ENCODE data around the gene DPYSL5. TPM values are rescaled to one million over a fixed set of nuclear protein-coding genes. Genes with fewer than 3 reads are reported as not detected.

DPYSL5 gene
- total RNA-seq, 1 experiment from 2014 or later, result not detected

DNA sequence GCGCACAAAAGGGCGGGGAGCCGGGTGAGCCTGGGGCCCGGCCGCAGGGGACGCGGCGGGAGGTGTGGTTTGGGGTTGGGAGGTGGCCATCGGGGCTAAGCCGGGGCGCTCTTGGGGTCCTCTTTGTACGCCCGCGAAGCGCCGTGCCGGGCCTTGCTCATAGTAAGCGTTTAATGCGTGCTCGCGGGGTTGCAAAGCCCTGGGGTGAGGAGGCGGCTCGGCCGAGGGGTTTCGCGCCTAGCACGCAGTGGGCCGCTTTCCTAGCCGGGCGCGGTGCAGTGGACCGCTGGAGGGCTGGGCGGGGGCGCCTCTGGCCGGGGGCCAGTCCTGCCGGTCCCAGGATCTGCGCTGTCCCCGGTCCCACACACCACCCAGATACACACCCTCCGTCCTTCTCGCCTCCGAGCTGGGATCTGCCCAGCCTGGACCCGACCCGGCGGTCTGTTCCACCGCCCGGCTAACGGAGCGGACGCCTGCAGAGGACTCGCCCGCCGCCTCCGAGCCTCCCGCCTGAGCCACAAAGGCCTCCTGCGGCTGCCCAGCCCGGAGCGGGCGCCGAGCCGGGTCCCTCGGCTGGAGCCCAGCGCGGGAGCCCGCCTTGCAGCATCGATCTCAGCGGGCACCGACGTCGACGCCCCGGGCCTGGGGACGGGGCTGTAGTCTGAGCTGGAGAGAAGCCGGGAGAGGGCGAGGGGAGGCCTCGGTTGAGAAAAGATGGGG, 564 bp downstream of the DPYSL5 start:
- H4K20me1 ChIP-seq (ENCODE audit: low read length), result no peaks in the 10 kb centered on the region
- no peaks in the 10 kb centered on the region for H3F3A ChIP-seq (ENCODE audit: low read length, unreplicated experiment)
- H3K4me3 ChIP-seq (ENCODE audit: low read length), result peak overlapping the region; percentile 57
- ChIA-PET POLR2A (ENCODE audit: unreplicated experiment) (no interaction called here), CTCF (no interaction called here)
- DNase-seq, result no peak
- peaks cover 83% of the 10 kb centered on the region for H3K27me3 ChIP-seq (ENCODE audit: low read length)
- no peaks in the 10 kb centered on the region for H3K9me3 ChIP-seq (ENCODE audit: low read length)
- H3K9me2 ChIP-seq (replicated peaks; ENCODE audit: low read length), result no peaks in the 10 kb centered on the region
- peak; percentile 44 for ATAC-seq
- no TSS peak for BruUV-seq (replicated peaks)
- H3K9ac ChIP-seq (ENCODE audit: low read length), result no peak overlapping the region
- no peaks in the 10 kb centered on the region for H3K36me3 ChIP-seq (ENCODE audit: low read depth, low read length)
- TF ChIP-seq CTCF (conservative IDR thresholded peaks at IDR 0.05; ENCODE audit: low read depth, low read length) (no peak), EZH2 (IDR thresholded peaks at IDR 0.05; ENCODE audit: low read length, unreplicated experiment) (peak; percentile 96), EZH2phosphoT487 (IDR thresholded peaks at IDR 0.05; ENCODE audit: borderline replicate concordance, low read length) (peak; percentile 56)
- H2AFZ ChIP-seq (ENCODE audit: low read length), result peak overlapping the region; percentile 45; the same call in 1 of the 2 replicates
- no peak overlapping the region for H3K27ac ChIP-seq (ENCODE audit: low read length)
- peaks cover 10% of the 10 kb centered on the region; the same call in 1 of the 2 replicates for H3K4me1 ChIP-seq (ENCODE audit: insufficient read depth, low read length)
- no peaks in the 10 kb centered on the region for H3K79me2 ChIP-seq (ENCODE audit: low read length)
- peak overlapping the region; percentile 62 for H3K4me2 ChIP-seq (ENCODE audit: low read length)
- intact Hi-C loops (cut with micrococcal nuclease), result no loop called here

GRCh38 chr2:26849056-26849999, 1.4 kb downstream of the DPYSL5 start:
- Histone ChIP-seq H3K4me2 (ENCODE audit: low read length) (peak overlapping the region; percentile 62), H3K9me3 (ENCODE audit: low read length) (no peaks in the 10 kb centered on the region), H3F3A (ENCODE audit: low read length, unreplicated experiment) (no peaks in the 10 kb centered on the region), H3K9me2 (replicated peaks; ENCODE audit: low read length) (no peaks in the 10 kb centered on the region), H3K27ac (ENCODE audit: low read length) (no peak overlapping the region), H3K4me1 (ENCODE audit: insufficient read depth, low read length) (peaks cover 10% of the 10 kb centered on the region; the same call in 1 of the 2 replicates), H2AFZ (ENCODE audit: low read length) (peak overlapping the region; percentile 45; the same call in 1 of the 2 replicates), H3K9ac (ENCODE audit: low read length) (no peak overlapping the region), H3K4me3 (ENCODE audit: low read length) (peak overlapping the region; percentile 57), H3K36me3 (ENCODE audit: low read depth, low read length) (no peaks in the 10 kb centered on the region), H3K27me3 (ENCODE audit: low read length) (peaks cover 85% of the 10 kb centered on the region), H3K79me2 (ENCODE audit: low read length) (no peaks in the 10 kb centered on the region), H4K20me1 (ENCODE audit: low read length) (no peaks in the 10 kb centered on the region)
- ChIA-PET CTCF (no interaction called here), POLR2A (ENCODE audit: unreplicated experiment) (interaction anchor here (0.6 kb wide), 1 partner anchor 21 kb away, joined by 3 read pairs; no protein-coding TSS in a partner anchor)
- DNase-seq, result no peak
- intact Hi-C loops (cut with micrococcal nuclease), result no loop called here
- BruUV-seq (replicated peaks), result no TSS peak
- TF ChIP-seq EZH2 (IDR thresholded peaks at IDR 0.05; ENCODE audit: low read length, unreplicated experiment) (no peak), EZH2phosphoT487 (IDR thresholded peaks at IDR 0.05; ENCODE audit: borderline replicate concordance, low read length) (no peak), CTCF (conservative IDR thresholded peaks at IDR 0.05; ENCODE audit: low read depth, low read length) (no peak)
- no peak for ATAC-seq
